ENCODE results near the gene PLCB3. TPM values are rescaled to one million over a fixed set of nuclear protein-coding genes. Genes with fewer than 3 reads are reported as not detected.
A peak's percentile ranks its signal among the peaks of the same experiment; 100 is the strongest.

Gene PLCB3
- total and polyA plus RNA-seq, 2 of the 13 experiments (the other 11 are each of a cell fraction or from before 2014, with no cell fraction given): 7.5 to 13.8 TPM

DNA sequence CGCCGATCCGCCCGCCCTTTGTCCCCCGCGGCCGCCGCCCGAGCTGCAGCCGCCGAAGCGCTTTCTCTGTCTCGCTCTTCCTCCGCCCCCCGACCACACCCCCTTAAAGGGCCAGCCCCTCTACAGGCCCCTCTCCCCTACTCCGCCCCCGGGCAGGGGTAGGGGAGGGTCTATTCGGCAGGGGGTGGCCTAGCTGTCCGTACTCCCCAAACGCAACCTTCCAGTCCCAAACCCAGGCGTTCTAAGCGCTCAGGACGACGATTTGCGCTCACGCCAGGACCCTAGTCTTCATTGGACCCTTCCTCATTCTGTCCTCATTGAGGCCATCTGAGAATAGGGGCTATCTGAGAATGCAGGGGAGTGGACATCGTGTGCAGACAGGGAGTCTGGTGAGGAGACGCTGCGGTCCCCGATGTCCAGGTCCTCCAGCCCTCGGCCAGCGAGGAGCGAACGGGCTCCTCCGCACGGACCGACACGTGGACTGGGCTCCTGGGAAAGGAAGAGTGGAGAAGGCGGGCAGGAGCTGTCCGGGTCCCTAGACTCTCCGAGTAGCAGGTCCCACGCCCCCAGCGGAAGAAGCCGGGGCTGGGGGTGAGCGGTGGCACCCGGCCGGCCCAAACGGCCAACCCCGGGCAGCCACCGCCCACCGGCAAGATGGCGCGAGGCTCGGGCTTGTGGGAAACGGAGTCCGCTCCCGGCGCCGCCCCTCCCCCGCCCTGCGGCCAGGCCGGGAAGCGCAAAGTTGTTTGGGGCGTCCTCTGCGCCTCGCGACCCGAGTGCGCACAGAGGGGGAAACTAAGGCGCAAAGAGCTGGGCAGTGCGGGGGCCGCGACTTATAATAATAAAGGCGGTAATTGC is 4.2 kb upstream of the PLCB3 start, which contains the start of gene PPP1R14B (continued):
- TF ChIP-seq, protein P1, sequence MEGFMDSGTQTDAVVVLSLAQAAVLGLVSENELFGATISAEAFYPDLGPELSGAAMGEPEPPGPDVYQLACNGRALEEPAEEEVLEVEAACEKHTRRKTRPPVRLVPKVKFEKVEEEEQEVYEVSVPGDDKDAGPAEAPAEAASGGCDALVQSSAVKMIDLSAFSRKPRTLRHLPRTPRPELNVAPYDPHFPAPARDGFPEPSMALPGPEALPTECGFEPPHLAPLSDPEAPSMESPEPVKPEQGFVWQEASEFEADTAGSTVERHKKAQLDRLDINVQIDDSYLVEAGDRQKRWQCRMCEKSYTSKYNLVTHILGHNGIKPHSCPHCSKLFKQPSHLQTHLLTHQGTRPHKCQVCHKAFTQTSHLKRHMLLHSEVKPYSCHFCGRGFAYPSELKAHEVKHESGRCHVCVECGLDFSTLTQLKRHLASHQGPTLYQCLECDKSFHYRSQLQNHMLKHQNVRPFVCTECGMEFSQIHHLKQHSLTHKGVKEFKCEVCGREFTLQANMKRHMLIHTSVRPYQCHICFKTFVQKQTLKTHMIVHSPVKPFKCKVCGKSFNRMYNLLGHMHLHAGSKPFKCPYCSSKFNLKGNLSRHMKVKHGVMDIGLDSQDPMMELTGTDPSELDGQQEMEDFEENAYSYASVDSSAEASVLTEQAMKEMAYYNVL (CRISPR knock-in tag; IDR thresholded peaks at IDR 0.05; ENCODE audit: borderline replicate concordance): no peak
- TF ChIP-seq KAT8 (CRISPR knock-in tag; IDR thresholded peaks at IDR 0.05): peak; percentile 78
- TF ChIP-seq PLRG1 (conservative IDR thresholded peaks at IDR 0.05): no peak
- no peak; the same call in 1 of the 2 replicates for TF ChIP-seq ZNF331 (CRISPR knock-in tag; IDR thresholded peaks at IDR 0.05)
- no peak for TF ChIP-seq ZNF329 (CRISPR knock-in tag; IDR thresholded peaks at IDR 0.05; ENCODE audit: low read depth)
- no peak; the same call in 1 of the 2 replicates for TF ChIP-seq ZNF225 (CRISPR knock-in tag; IDR thresholded peaks at IDR 0.05)
- TF ChIP-seq, protein P2, sequence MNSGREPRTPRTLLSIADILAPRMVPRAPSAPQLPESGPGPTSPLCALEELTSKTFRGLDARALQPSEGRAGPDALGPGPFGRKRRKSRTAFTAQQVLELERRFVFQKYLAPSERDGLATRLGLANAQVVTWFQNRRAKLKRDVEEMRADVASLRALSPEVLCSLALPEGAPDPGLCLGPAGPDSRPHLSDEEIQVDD (CRISPR knock-in tag; IDR thresholded peaks at IDR 0.05; ENCODE audit: borderline replicate concordance): 0 out of 2 replicates have a peak, but pooled peaks have one; percentile 77
- no peak for TF ChIP-seq DNMT3B (CRISPR knock-in tag; conservative IDR thresholded peaks at IDR 0.05)
- no peak for TF ChIP-seq NCOA5 (CRISPR knock-in tag; IDR thresholded peaks at IDR 0.05)
- TF ChIP-seq PTBP1 (IDR thresholded peaks at IDR 0.05; ENCODE audit: low read depth, low read length, poor library complexity, severe bottlenecking): no peak
- TF ChIP-seq HOXD1 (CRISPR knock-in tag; IDR thresholded peaks at IDR 0.05): no peak
- peak; percentile 80 for TF ChIP-seq TBX2 (CRISPR knock-in tag; IDR thresholded peaks at IDR 0.05; ENCODE audit: borderline replicate concordance)
- no peak for TF ChIP-seq ZNF879 (CRISPR knock-in tag; IDR thresholded peaks at IDR 0.05)
- TF ChIP-seq, protein P3, sequence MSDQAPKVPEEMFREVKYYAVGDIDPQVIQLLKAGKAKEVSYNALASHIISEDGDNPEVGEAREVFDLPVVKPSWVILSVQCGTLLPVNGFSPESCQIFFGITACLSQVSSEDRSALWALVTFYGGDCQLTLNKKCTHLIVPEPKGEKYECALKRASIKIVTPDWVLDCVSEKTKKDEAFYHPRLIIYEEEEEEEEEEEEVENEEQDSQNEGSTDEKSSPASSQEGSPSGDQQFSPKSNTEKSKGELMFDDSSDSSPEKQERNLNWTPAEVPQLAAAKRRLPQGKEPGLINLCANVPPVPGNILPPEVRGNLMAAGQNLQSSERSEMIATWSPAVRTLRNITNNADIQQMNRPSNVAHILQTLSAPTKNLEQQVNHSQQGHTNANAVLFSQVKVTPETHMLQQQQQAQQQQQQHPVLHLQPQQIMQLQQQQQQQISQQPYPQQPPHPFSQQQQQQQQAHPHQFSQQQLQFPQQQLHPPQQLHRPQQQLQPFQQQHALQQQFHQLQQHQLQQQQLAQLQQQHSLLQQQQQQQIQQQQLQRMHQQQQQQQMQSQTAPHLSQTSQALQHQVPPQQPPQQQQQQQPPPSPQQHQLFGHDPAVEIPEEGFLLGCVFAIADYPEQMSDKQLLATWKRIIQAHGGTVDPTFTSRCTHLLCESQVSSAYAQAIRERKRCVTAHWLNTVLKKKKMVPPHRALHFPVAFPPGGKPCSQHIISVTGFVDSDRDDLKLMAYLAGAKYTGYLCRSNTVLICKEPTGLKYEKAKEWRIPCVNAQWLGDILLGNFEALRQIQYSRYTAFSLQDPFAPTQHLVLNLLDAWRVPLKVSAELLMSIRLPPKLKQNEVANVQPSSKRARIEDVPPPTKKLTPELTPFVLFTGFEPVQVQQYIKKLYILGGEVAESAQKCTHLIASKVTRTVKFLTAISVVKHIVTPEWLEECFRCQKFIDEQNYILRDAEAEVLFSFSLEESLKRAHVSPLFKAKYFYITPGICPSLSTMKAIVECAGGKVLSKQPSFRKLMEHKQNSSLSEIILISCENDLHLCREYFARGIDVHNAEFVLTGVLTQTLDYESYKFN (CRISPR knock-in tag; conservative IDR thresholded peaks at IDR 0.05): peak; percentile 39
- no peak for TF ChIP-seq RFXANK (CRISPR knock-in tag; IDR thresholded peaks at IDR 0.05)
- TF ChIP-seq CBX1 (IDR thresholded peaks at IDR 0.05; ENCODE audit: low read depth): peak; percentile 48
- TF ChIP-seq, protein P4, sequence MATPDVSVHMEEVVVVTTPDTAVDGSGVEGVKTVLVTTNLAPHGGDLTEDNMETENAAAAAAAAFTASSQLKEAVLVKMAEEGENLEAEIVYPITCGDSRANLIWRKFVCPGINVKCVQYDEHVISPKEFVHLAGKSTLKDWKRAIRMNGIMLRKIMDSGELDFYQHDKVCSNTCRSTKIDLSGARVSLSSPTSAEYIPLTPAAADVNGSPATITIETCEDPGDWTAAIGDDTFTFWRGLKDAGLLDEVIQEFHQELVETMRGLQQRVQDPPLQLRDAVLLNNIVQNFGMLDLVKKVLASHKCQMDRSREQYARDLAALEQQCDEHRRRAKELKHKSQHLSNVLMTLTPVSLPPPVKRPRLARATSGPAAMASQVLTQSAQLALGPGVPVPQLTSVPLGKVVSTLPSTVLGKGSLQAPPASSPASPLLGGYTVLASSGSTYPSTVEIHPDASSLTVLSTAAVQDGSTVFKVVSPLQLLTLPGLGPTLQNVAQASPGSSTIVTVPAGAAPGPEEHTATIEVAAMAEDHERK (CRISPR knock-in tag; IDR thresholded peaks at IDR 0.05; ENCODE audit: low read depth): no peak
- no peak for TF ChIP-seq ZBTB21 (CRISPR knock-in tag; IDR thresholded peaks at IDR 0.05)
- peak; percentile 76 for TF ChIP-seq ZNF501 (CRISPR knock-in tag; IDR thresholded peaks at IDR 0.05)
- no peak for TF ChIP-seq ZNF430 (CRISPR knock-in tag; IDR thresholded peaks at IDR 0.05)
- no peak for TF ChIP-seq CC2D1A (CRISPR knock-in tag; IDR thresholded peaks at IDR 0.05)
- peak; percentile 77 for TF ChIP-seq ZNF629 (CRISPR knock-in tag; conservative IDR thresholded peaks at IDR 0.05)
- peak; percentile 57; the same call in 1 of the 2 replicates for TF ChIP-seq ZNF607 (CRISPR knock-in tag; IDR thresholded peaks at IDR 0.05; ENCODE audit: borderline replicate concordance)
